Osteoblast (primary cell): ENCODE results near the gene RAB4A. TPM values are rescaled to one million over a fixed set of nuclear protein-coding genes. Genes with fewer than 3 reads are reported as not detected.

Source experiments
- DNase-seq: peaks from one replicate; pipeline ENCODE4 v3.0.0; 2011; ENCODE audit warnings: low spot score, mixed read lengths; ENCODE audit not compliant: insufficient read length; ENCODE audit errors: missing footprints
- H2AFZ ChIP-seq: 2 replicates; pipeline ENCODE4 v1.6.0; 2011; ENCODE audit warnings: mild to moderate bottlenecking, low read length
- H3K27ac ChIP-seq: 2 replicates; pipeline ENCODE4 v1.5.1; 2011; ENCODE audit warnings: mild to moderate bottlenecking, low read depth, low read length, moderate library complexity
- H3K27me3 ChIP-seq: 2 replicates; pipeline ENCODE4 v1.6.0; 2012; ENCODE audit warnings: mild to moderate bottlenecking, control low read depth, inconsistent platforms, low read length, moderate library complexity; ENCODE audit not compliant: insufficient read depth
- H3K36me3 ChIP-seq: 2 replicates; pipeline ENCODE4 v1.5.1; 2011; ENCODE audit warnings: mild to moderate bottlenecking, low read length, control low read depth, moderate library complexity; ENCODE audit not compliant: insufficient read depth
- H3K4me1 ChIP-seq: 2 replicates; pipeline ENCODE4 v1.5.1; 2011; ENCODE audit warnings: mild to moderate bottlenecking, low read length, control low read depth, moderate library complexity; ENCODE audit not compliant: insufficient read depth
- H3K4me2 ChIP-seq: 2 replicates; pipeline ENCODE4 v1.6.0; 2011; ENCODE audit warnings: mild to moderate bottlenecking, low read length; ENCODE audit not compliant: insufficient read depth
- H3K4me3 ChIP-seq: fragments of 200-600 bp; sonication (generic); 3 replicates; pipeline ENCODE4 v1.5.1; 2012; ENCODE audit warnings: mild to moderate bottlenecking, low read length, inconsistent platforms; ENCODE audit not compliant: insufficient read depth
- H3K79me2 ChIP-seq: 2 replicates; pipeline ENCODE4 v1.6.0; 2012; ENCODE audit warnings: mild to moderate bottlenecking, low read length, control low read depth, inconsistent platforms; ENCODE audit not compliant: insufficient read depth
- H3K9me3 ChIP-seq: 2 replicates; pipeline ENCODE4 v1.5.1; 2011; ENCODE audit warnings: low read depth, low read length, control low read depth
- H4K20me1 ChIP-seq: 2 replicates; pipeline ENCODE4 v1.6.0; 2012; ENCODE audit warnings: mild to moderate bottlenecking, low read length, control low read depth; ENCODE audit not compliant: insufficient read depth
- total RNA-seq: library from RNA; depleted of rRNA; stranded (reverse); fragments of >200 nt; gene quantifications from 2 replicates; pipeline ENCODE4 v1.2.3, GENCODE V29; 2012
- TF ChIP-seq, protein P1 (sequence below): IDR thresholded peaks from 2 replicates; pipeline ENCODE4 v1.5.1; 2011; ENCODE audit warnings: mild to moderate bottlenecking, low read depth, low read length, moderate library complexity; ENCODE audit errors: extremely low read depth

RAB4A gene
- total RNA-seq, 1 donor, result 19.9 TPM

DNA sequence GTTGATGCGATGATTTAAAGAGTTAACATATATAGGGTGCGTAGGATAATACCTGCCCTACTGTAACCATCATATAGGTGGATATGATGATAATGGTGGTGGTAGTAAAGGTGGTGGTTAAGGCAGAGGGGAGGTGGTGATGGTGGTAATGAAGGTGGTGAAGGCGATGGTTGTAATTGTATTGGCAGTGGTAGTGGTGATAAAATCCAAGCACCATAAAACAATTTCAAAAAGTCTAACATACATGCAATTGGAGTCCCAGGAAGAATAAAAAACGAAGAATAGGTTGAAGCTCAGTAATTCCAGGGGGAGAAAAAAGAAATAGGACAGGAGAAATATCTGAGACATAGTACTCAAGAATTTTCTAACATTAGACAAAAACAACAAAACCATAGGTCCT lies 27.3 kb upstream of the RAB4A start:
- H3K4me3 ChIP-seq, result no peak overlapping the region
- no peaks in the 10 kb centered on the region for H3K9me3 ChIP-seq
- no peak for DNase-seq
- H3K27me3 ChIP-seq, result no peaks in the 10 kb centered on the region
- peaks cover 2% of the 10 kb centered on the region for H3K4me1 ChIP-seq
- no peaks in the 10 kb centered on the region for H4K20me1 ChIP-seq
- H3K4me2 ChIP-seq, result no peak overlapping the region
- no peak overlapping the region for H2AFZ ChIP-seq
- H3K79me2 ChIP-seq, result no peaks in the 10 kb centered on the region
- H3K27ac ChIP-seq, result no peak overlapping the region
- TF ChIP-seq, protein P1, sequence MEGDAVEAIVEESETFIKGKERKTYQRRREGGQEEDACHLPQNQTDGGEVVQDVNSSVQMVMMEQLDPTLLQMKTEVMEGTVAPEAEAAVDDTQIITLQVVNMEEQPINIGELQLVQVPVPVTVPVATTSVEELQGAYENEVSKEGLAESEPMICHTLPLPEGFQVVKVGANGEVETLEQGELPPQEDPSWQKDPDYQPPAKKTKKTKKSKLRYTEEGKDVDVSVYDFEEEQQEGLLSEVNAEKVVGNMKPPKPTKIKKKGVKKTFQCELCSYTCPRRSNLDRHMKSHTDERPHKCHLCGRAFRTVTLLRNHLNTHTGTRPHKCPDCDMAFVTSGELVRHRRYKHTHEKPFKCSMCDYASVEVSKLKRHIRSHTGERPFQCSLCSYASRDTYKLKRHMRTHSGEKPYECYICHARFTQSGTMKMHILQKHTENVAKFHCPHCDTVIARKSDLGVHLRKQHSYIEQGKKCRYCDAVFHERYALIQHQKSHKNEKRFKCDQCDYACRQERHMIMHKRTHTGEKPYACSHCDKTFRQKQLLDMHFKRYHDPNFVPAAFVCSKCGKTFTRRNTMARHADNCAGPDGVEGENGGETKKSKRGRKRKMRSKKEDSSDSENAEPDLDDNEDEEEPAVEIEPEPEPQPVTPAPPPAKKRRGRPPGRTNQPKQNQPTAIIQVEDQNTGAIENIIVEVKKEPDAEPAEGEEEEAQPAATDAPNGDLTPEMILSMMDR, result no peak
- no peaks in the 10 kb centered on the region for H3K36me3 ChIP-seq

DNA sequence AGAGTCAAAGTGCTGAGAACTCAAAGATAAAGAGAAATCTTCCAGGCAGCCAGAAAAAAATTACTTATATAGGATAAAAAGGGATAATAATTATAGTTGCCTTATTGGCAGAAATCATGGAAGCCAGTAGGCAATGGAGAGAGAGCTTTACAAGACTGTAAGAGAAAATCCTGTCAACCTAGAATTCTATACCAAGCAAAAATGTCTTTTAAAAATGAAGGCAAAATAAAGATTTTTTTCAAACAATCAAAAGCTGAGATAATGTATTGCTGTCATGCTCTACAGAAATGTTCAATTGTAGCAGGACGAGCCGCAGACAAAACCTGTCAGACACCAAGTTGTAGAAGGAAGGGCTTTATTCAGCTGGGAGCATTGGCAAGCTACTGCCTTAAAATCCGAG lies 26.8 kb upstream of the RAB4A start:
- no peaks in the 10 kb centered on the region for H4K20me1 ChIP-seq
- no peaks in the 10 kb centered on the region for H3K36me3 ChIP-seq
- no peaks in the 10 kb centered on the region for H3K9me3 ChIP-seq
- no peak overlapping the region for H3K27ac ChIP-seq
- no peak overlapping the region for H3K4me2 ChIP-seq
- no peak overlapping the region for H2AFZ ChIP-seq
- TF ChIP-seq, protein P1, result no peak
- no peaks in the 10 kb centered on the region for H3K27me3 ChIP-seq
- no peak overlapping the region for H3K4me3 ChIP-seq
- H3K79me2 ChIP-seq, result no peaks in the 10 kb centered on the region
- no peaks in the 10 kb centered on the region for H3K4me1 ChIP-seq
- DNase-seq, result no peak

DNA sequence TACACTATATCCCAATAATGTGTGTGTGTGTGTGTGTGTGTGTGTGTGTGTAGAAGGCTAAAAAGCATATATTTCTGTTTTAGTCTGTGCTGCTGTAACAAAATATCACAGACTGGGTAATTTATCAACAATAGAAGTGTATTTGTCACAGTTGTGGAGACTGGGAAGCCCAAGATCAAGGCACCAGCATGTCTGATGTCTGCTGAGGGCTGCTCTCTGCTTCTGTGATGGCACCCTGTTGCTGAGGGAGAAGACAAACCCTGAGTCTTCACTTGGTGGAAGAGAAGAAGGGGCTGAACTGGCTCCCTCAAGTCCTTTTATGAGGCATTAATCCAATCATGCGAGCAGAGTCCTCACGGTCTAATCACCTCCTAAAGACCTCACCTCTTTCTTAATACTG lies 23.0 kb upstream of the RAB4A start:
- H3K27me3 ChIP-seq, result no peaks in the 10 kb centered on the region
- H3K36me3 ChIP-seq, result no peaks in the 10 kb centered on the region
- DNase-seq, result no peak
- no peaks in the 10 kb centered on the region for H4K20me1 ChIP-seq
- no peaks in the 10 kb centered on the region for H3K9me3 ChIP-seq
- H2AFZ ChIP-seq, result no peak overlapping the region
- no peak overlapping the region for H3K27ac ChIP-seq
- H3K4me3 ChIP-seq, result no peak overlapping the region
- H3K4me2 ChIP-seq, result no peak overlapping the region
- no peaks in the 10 kb centered on the region for H3K79me2 ChIP-seq
- H3K4me1 ChIP-seq, result no peaks in the 10 kb centered on the region
- TF ChIP-seq, protein P1, result no peak

DNA sequence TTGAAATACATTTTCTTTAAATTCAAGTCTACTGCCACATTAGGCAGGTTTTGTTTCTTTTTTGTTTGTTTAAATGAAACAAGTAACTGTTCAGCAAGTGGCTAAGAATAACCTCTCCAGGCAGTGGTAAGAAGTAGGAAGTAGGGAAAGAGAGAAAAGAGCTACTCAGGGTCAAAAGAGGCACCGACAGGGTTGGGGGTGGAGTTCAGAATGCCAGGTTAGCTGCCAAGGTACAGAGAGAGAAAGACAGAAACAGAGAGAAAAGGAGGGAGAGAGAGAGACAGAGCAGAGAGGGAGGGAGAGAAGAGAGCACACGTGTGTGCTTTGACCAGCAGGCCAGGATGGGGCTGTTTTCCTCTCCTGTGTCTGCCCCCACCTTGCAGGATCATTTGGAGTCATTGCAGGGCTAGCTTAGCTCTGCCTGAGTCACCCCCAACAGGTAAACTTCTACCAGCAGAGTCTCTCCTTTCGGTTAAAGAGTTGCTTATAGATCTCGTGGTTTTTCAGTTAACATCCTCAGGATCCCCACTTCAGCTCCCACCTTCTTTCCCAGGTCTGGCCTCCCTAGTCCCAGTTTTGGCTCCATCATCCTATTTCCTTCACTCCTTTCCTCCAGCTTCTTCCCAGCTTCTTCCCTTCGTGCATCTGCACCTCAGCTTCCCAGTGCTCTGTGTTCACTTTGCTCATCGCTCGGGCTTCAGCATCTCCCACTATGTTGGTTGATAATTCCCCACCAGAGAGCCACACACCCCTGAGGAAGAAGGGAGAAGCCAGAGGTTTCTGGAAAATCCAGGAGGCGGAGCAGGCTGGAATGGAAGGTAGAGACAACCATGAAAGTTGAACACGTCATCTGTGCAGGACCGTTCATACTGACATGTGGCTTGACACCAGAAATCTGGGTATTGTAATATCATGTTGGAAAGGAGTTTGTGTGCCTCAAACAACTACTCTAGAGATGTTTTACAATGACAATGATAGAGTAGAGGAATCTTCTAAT lies 21.8 kb upstream of the RAB4A start:
- Histone ChIP-seq H3K4me1 (no peaks in the 10 kb centered on the region), H3K4me2 (no peak overlapping the region), H3K9me3 (no peaks in the 10 kb centered on the region), H3K27me3 (no peaks in the 10 kb centered on the region), H2AFZ (no peak overlapping the region), H4K20me1 (no peaks in the 10 kb centered on the region), H3K79me2 (no peaks in the 10 kb centered on the region), H3K36me3 (no peaks in the 10 kb centered on the region), H3K27ac (no peak overlapping the region), H3K4me3 (no peak overlapping the region)
- TF ChIP-seq, protein P1, result no peak
- no peak for DNase-seq
